HL-60/S4 (cell line): Measurements from ENCODE around the gene AADACL2.
"Not testable (repeated sequence)": the region's sequence is repeated elsewhere in the genome, so short reads cannot be mapped to it uniquely, and the experiment has no call there.

Experiments
- in situ Hi-C: fragments of 300-500 bp; cut with MboI; formaldehyde crosslinking; loops from 2 replicates; pipeline ENCODE4 v1.14.3; 2022; ENCODE audit warnings: low sequenced_read_pairs

The AADACL2 gene

DNA sequence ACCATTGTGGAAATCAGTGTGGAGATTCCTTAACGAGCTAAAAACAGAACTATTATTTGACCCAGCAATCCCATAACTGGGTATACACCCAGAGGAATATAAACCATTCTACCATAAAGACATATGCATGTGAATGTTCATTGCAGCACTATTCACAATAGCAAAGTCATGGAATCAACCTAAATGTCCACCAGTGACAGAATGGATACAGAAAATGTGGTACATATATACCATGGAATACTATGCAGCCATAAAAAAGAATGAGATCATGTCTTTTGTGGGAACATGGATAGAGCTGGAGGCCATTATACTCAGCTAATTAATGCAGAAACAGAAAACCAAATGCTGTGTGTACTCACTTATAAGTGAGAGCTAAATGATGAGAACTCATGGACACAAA lies 31.0 kb downstream of the AADACL2 start:
- in situ Hi-C loops: not testable (repeated sequence)

DNA sequence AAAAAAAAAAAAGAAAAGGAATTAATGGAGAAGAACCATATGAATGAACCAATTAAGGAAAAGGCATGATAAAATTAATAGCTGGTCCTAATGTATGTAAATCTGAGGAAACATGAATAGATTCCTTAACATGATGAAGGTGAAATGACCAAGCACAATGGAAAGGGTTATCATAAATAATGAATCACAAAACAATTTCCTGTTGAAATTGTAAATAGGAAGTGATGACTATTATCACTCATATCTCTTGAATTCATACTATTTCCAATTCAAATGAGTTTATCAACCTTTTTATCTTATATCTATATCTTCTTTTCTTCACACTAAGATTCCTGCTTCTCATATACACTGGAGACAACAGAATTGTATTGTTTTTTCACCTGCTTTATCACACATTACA lies 32.0 kb downstream of the AADACL2 start:
- in situ Hi-C loops: no loop called here

DNA sequence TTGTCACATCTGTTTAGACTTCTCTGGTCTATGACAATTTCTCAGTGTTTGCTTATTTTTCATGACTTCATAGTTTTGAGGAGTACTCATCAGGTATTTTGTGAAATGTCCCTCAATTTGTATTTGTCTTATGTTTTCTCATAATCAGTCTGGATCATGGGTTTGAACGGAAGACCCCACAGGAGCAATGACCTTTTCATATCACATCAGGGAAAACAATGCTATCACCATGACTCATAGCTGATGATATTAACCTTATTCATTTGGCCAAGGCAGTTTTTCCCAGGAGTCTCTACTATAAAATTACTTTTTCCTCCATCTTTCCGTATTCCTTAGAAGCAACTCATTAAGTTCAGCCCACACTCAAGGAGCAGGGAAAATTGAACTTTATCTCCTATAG lies 32.7 kb downstream of the AADACL2 start:
- in situ Hi-C loops: no loop called here

DNA sequence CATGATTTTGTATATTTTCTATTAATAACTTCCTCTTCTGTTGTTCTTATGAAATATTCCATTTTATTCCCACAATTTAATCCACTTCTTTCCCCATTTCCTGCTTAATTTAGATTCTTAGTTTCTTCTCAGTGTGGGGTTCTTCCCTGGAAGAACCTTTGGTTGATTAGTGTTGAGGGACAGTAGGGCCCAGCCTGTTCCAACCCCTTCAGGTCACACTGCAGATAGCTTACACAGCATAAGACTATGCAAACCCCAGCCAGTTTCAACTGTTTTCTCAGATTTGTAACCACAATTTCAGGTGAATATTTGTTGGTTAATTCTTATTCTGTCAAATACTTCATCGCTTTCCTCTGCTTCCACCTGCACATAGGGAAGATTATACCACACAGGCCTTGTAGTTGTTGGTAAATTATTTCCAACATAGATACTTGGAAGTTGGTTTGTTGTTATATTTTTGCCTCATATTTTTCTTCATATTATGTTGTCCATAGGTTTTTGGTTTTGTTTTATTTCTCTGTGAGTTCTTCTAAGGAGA lies 34.7 kb downstream of the AADACL2 start:
- in situ Hi-C loops: no loop called here

DNA sequence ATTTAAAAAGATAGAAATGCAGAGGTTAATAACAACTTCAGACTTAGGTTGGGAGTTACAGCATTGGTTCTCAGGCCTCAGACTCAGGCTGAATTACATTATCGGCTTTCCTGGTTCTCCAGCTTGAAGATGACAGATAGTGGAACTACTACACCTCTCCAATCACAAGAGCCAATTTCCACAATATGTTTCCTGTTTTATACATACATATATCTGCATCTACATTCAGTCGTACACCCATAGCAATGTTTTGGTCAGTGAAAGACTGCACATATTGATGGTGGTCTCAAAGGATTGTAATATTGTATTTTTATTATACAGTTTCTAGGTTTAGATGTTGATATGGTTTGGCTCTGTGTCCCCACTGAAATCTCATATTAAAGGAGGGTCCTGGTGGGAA lies 35.4 kb downstream of the AADACL2 start:
- in situ Hi-C loops: no loop called here

DNA sequence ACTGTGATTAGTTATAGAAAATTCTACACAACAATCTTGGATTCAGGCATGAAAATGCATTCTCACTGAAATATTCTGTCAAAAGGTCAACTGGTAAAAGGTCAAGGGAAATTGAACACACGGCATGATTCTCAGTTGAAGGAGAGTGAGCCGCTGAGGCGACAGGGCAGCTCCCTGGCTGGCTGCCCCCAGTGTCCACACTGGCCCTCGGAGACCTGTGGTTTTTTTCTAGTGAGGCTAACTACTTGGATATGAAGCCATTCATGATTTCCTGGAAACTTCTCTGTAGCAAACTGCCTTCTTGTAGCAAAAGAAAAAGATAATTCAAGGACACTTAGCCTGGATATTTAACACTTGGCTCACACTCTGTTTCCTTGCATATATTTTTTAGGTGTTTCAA lies 37.2 kb downstream of the AADACL2 start:
- in situ Hi-C loops: no loop called here

DNA sequence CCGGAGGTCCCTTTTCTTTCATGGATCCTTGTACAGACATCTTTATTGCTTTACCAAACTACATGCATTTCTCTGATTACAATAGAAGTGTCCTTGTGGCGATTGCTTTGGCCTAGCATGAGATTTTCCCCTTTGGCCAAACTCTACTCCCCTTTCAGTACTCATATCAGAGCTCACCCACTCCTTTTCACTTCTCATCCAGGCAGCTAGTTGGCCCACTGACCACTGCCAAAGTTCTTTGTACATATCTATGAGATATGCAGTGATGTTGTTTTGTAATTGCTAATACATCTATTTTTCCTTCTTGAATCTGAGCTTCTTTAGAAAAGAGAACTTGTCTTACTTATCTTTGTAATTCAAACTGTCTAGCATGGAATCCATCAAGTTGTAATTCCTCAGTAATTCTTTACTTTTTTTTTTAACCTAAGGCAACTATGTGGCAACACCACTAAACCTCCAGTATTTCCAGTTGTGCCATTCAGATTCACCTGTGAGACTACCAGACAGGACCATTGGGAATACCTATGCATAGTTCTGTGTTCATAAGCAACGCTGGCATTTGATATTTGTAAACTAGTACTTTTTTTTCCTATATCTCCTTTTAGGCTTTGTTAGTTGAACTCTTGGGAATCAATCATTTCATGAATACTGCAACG lies 39.2 kb downstream of the AADACL2 start:
- in situ Hi-C loops: no loop called here

DNA sequence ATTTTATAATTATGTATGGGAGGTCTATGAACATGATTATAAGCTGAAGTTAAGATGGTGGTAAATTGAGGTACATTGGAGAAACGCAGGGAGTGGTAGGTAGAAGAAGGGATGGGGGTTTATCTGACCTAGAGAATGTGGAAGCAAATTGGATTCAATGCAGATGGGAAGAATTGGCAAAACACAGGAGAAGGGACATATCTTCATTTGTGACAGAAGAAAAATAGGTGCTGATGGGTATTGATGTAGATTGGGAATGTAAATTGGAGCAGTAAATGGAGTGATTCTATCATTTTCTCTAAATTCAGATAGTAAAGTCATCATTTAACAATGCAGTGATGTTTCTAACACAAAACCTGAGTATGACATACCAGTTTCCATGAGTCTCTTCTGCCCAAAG lies 40.5 kb downstream of the AADACL2 start:
- in situ Hi-C loops: no loop called here

DNA sequence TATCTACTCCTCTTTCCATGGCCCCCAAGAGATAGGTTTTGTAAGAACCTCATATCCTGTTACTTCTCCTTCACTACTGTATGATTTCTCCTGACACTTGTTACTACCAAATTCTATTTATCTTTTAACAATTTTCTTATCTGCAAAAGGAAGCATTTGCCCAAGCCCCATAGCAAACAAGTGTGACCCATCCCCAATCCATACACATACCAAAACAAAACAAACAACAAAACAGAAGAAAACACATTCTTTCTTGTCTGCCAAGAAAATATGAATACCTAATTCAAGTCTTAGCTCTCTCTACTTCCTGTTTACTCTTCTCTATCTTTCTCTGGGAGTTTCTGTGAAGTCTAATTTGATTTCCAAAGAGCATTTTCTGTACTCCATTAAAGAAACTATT lies 41.2 kb downstream of the AADACL2 start:
- in situ Hi-C loops: no loop called here

DNA sequence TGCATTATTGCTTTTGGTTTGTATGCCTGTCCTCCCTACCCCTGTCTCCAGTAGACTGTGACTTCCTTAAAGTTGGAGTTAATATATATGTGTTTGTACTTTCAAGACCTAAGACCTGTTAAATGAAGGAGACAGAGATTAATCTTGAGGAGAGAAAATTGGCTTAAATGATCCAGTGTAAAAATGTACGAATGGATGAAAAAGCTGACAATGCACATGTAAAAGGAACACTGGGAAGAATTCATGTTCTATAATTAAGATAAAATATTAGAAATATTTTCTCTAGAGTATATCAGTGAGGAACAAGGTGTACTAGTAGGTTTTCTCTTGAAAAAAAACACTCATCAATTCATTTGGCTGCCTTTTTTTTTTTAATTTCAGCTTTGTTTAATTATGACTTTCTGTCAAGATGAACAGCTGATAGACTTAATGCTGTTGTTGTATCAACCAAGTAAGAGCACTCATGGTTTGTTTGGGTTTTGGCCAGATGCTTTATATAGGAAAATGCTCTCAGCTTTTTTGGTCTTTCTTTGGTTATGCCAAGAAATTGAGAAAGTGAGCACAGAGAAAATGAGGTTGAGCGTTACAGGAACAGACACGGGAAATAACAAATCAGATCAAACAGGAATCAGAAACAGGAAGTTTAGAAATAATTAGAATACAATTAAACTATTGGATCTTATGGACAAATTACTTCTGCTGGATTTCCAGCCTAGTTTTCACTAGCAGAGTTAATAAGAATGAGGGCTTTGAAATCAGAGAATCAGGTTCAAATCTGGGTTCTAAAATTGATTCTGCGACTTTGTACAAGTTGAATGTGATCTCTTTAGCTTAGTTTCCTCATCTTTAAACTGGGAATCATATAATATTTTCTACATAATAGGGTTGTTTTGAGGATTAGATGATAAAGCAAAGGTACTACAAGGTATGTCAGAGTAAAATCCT lies 41.9 kb downstream of the AADACL2 start:
- in situ Hi-C loops: no loop called here

DNA sequence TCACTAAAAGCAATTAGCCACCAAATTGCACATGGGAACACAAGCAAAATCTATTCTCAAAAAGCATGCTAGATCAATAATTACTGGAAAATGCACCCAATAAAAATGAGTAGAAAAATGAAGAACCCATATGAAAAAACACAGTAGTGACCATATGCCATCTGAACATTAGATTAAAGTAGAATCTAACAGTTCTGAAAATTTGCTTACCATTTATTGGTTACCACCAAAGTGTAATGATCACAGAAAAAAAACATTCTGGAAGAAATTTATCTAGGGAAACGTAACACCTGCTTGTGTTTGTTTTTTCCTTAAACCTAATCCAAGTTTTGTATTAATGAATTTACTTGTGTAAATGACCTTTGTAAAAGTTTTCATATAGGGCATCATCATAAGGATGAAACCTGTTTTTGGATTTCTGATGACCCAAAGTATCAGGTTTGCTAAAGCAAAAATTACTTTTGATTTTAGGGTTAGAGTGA lies 42.6 kb downstream of the AADACL2 start:
- in situ Hi-C loops: no loop called here

DNA sequence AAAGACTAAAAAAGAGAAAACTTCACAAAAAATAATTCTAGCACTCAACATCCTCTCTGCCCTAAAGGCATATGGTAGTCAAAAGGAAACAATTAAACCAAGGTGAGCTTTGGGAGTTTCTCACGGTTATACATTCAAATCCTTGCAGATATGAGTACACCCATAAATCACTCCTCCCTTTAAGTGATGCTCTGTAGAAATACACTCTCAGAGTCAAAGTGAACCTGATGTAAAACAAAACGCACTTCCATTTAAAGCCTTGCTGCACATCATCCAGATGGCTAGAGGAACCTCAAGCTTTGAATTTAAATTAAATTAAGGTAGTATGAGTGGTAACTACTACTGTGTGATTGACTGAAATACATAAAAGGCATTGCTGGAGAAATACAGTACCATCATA lies 44.2 kb downstream of the AADACL2 start:
- in situ Hi-C loops: no loop called here

DNA sequence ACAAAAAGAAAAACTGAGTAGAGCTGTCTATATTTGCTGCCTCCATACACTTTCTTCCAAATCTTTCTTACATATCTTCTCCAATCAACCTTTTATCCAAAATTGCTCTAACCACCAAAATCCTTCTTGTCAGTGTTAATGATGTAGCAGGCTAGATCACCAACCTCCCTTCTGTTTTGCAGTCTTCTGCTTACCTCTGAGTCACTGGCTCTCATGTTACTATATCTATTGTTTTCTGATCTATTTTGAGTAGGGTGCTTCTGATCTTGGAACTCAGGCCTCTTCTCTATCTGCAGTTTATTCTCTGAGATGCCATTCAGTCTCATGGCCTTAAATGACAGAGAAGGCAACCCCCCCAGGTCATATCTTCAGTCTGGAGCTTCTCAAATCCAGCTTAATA lies 53.9 kb downstream of the AADACL2 start:
- in situ Hi-C loops: no loop called here

DNA sequence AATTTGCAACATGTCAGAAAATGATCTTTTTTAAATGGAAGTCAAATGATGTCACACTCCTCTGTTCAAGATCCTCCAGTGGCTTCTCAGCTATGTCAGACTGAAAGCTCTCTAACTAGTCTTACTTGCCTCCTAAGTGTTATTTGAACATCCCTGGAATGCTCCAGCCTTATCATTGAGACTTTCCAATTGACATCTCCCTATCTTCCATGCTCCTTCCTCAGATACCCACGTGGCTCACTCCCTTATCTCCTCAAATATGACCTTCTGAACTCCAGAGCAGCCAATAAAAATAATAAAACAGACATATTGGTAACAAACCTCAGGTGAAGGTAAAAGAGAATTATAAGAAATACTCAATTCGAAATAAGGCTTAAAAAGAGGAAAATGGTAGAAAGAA lies 54.7 kb downstream of the AADACL2 start:
- in situ Hi-C loops: no loop called here

DNA sequence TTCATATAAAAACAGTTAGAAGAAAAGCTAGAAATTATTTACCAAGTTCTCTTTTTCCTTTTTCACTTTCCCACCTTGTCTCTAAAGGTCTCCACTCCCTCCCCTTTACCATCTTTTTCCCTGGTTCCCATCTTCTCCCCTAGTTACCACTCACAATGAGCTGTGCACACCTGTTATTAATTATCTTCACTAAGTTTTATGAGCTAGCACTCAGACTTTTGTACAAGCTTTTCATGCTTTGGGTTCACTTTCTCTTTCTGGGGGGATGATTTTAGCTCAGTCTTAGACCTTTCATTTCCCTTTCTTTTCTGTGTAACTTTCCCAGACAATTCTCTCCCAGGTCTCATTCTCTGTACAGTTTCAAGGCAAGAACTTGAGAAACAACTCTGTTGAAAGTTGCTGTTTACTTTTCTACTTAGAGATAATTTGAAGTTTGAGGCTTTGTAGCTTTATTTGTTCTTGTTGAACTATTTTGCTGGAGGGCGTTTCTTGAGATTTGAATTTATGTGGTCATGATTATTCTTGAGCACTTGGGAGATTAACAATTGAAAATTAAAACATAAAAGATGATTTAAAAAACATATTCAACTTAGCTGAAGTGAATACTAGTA lies 56.2 kb downstream of the AADACL2 start:
- in situ Hi-C loops: no loop called here

DNA sequence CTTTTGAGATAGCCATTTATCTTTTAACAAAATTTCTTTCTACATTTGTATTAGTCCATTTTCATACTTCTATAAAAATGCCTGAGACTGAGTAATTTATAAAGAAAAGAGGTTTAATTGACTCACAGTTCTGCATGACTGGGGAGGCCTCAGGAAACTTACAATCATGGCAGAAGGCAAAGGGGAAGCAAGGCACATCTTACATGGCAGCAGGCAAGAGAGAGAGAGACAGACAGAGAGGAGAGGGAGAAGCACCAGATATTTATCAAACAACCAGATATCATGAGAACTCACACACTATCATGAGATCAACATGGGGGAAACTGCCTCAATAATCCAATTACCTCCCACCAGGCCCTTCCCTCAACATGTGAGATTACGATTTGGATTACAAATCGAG lies 57.0 kb downstream of the AADACL2 start:
- in situ Hi-C loops: not testable (repeated sequence)

DNA sequence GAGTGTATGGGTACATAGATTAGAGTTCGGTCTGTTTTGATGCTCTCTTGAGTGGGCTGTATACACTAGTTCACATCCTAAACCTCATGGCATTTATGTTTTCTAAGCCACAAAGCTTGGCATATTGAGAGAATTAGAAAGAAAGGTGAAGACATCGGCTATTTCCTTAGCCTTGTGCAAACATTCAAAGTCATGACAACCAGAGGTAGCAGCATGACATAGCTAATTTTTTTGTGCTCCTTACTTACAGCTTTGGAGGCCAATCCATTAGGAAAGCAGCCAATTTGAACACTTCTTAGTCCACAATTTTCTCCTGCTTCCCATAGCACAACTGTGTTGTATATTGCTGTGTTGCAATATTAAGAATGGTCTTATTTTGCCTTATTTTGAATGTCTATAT lies 58.7 kb downstream of the AADACL2 start:
- in situ Hi-C loops: no loop called here

DNA sequence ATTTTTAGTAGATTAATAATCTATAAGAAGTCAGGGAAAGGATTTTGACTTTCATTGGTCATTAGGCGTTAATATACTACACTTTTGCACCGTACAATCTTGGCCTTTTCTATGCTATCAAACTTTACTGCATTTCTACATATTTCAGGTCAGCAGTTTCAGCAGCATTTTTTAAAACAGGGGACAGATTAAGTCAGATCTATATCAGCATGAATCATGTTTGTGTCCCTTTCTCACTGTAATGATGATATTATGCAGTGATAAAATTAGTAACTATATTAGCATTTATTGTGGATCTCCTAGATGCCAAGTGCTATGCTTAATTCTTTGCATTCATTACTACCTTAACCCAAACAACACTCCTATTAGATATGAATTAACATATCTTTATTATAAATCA lies 59.9 kb downstream of the AADACL2 start:
- in situ Hi-C loops: no loop called here

DNA sequence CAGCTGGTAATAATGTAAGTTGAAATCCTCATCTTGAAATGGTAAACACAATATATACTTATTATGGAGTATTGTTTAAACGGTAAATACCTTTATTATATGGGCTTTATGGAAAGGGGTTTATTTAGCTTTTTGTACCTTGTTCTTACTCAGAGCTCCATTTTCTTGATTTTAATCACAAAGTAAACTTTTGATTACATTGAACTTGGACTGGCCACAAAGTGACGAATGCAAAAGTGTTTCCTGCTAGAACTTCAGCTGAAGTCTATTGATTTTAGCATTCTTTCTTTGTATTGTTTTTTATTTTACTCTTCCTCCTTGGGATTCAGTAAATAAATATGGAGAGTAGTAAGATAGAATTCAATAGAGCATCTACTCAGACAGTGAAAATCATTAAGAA lies 60.4 kb downstream of the AADACL2 start:
- in situ Hi-C loops: no loop called here

DNA sequence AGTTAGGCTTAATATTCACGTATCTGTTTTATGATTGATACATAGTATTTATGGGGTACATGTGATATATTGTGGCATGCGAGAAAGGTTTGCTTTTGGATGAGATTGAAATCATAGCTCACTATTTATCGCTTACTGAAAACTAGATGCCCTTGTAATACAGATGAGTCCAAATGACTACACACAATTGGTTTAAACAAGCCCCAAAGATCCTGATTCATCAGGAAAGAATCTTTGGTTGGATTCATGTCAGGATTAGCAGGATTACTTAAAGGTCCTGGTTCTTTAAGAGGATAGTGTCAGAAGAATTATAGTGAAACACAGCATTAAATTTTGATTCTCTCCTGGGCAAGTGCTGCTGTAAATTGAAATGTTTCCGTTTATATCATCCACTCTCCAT lies 61.5 kb downstream of the AADACL2 start:
- in situ Hi-C loops: no loop called here

DNA sequence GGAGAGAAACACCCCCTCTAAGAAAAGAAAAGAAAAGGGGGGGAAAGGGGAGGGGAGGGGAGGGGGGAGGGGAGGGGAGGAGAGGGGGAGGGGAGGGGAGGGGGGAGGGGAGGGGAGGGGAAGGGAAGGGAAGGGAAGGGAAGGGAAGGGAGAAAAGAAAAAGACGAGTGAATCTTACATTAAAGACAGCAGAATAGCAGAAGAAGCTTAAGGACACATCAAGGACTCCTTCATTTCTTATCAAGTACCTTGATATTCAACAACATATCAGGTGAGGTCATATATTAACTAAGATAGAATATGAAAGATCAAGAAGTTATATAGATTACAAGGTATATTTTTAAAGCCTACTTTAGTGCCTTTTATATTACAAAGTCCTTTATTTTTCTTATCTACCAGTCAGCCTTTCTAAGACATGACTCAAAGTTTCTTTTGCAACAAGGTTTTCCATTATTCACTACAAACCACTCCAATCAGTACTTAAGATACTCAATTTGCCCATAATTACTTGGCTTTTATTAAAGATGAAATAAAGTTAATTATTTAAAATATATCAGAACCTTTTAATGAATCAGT lies 62.5 kb downstream of the AADACL2 start:
- in situ Hi-C loops: no loop called here
